WTC11 (cell line): ENCODE data around the gene RASGRP3.

Experiments used
- CREB1 ChIP-seq: sonication (generic); formaldehyde crosslinking; IDR thresholded peaks from 2 replicates; pipeline ENCODE4 v1.8.0; 2023; ENCODE audit warnings: mild to moderate bottlenecking, missing genetic modification reagents
- CTCF ChIP-seq: fragments of 200-600 bp; IDR thresholded peaks from 2 replicates; pipeline ENCODE4 v1.8.0; 2022; ENCODE audit warnings: antibody characterized with exemption
- ELF4 ChIP-seq: sonication (generic); formaldehyde crosslinking; IDR thresholded peaks from 2 replicates; pipeline ENCODE4 v1.8.1; 2022; ENCODE audit warnings: low read depth, mild to moderate bottlenecking, moderate library complexity, missing genetic modification reagents
- SP1 ChIP-seq: sonication (generic); formaldehyde crosslinking; conservative IDR thresholded peaks from 2 replicates; pipeline ENCODE4 v1.8.1; 2022; ENCODE audit warnings: missing genetic modification reagents
- TCF7 ChIP-seq: sonication (generic); formaldehyde crosslinking; IDR thresholded peaks from 2 replicates; pipeline ENCODE4 v1.8.0; 2022; ENCODE audit warnings: mild to moderate bottlenecking, low read depth, missing genetic modification reagents, moderate library complexity

- no peak for TF ChIP-seq CTCF
- no peak for TF ChIP-seq SP1 (CRISPR knock-in tag)
- no peak for TF ChIP-seq TCF7
- TF ChIP-seq ELF4 (CRISPR knock-in tag): no peak
- TF ChIP-seq CREB1: no peak
Measured at GRCh38 chr2:33477473-33478468, 1.3 kb downstream of the RASGRP3 start.
